ENCODE data around the gene SLF1. TPM values are rescaled to one million over a fixed set of nuclear protein-coding genes. Genes with fewer than 3 reads are reported as not detected.

SLF1 gene
- total and polyA plus RNA-seq, 2 donors (not counting 1 experiment from before 2014, with no cell fraction given): 3.5 to 15.2 TPM

DNA sequence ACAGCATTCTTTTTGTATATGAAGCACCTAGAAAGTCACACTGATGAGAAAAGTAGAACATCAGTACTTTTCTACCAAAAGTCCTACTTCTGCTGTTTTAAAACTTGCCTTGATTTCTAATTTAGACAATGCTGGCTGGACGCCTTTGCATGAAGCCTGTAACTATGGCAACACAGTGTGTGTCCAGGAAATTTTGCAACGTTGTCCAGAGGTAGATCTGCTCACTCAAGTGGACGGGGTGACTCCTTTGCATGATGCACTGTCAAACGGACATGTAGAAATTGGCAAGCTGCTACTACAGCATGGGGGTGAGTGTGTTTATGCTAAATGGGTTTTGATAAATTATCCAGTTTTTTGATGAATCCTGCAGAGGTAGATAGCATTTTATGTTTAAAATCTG, 73.5 kb downstream of the SLF1 start:
- H3K4me1 Mint-ChIP-seq: no peaks in the 10 kb centered on the region
- no peak overlapping the region for H3K4me3 Mint-ChIP-seq
- 95% methylated on average over 4 of the region's 4 CpGs for WGBS (ENCODE audit: insufficient coverage)
- no peaks in the 10 kb centered on the region for H3K27me3 ChIP-seq (replicated peaks in 1 of 4; ENCODE audit: control extremely low read depth in 1 of 4, control insufficient read depth in 3 of 4, insufficient read depth in 4 of 4, low read length in 3 of 4)
- no peak overlapping the region for H3K27ac Mint-ChIP-seq
- H3K4me3 ChIP-seq (ENCODE audit: control extremely low read depth in 1 of 5, extremely low read depth in 1 of 5, insufficient read depth in 1 of 5, low read depth in 2 of 5, low read length in 4 of 5): no peak overlapping the region
- intact Hi-C loops (cut with micrococcal nuclease): loop anchor here (2.0 to 5.0 kb wide), 2 partner anchors 75 to 167 kb away; partner anchors contain the start of genes KIAA0825 and SLF1
- ChIA-PET POLR2A (no interaction called here), CTCF (interaction anchor here (1.0 to 1.5 kb wide), 5 partner anchors 11 to 167 kb away, joined by 3 to 11 read pairs (median 4); no protein-coding TSS in a partner anchor)
- no peaks in the 10 kb centered on the region for H3K27me3 Mint-ChIP-seq
- H3K4me2 ChIP-seq (replicated peaks; ENCODE audit: low read depth, low read length, poor library complexity, severe bottlenecking): no peak overlapping the region
- TF ChIP-seq, protein P1, sequence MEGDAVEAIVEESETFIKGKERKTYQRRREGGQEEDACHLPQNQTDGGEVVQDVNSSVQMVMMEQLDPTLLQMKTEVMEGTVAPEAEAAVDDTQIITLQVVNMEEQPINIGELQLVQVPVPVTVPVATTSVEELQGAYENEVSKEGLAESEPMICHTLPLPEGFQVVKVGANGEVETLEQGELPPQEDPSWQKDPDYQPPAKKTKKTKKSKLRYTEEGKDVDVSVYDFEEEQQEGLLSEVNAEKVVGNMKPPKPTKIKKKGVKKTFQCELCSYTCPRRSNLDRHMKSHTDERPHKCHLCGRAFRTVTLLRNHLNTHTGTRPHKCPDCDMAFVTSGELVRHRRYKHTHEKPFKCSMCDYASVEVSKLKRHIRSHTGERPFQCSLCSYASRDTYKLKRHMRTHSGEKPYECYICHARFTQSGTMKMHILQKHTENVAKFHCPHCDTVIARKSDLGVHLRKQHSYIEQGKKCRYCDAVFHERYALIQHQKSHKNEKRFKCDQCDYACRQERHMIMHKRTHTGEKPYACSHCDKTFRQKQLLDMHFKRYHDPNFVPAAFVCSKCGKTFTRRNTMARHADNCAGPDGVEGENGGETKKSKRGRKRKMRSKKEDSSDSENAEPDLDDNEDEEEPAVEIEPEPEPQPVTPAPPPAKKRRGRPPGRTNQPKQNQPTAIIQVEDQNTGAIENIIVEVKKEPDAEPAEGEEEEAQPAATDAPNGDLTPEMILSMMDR (IDR thresholded peaks at IDR 0.05): no peak
- TF ChIP-seq EZH2 (IDR thresholded peaks at IDR 0.05; ENCODE audit: borderline replicate concordance, insufficient read depth, low read depth, low read length, poor library complexity, severe bottlenecking): no peak
- DNase-seq (no peak), ATAC-seq (ENCODE audit: low read depth) (no peak)
- H3K9ac ChIP-seq (ENCODE audit: low read length): no peak overlapping the region
- no peaks in the 10 kb centered on the region for H3K9me3 Mint-ChIP-seq (ENCODE audit: insufficient read depth)
- no peak overlapping the region for H3K27ac ChIP-seq (ENCODE audit: low read length in 2 of 2)
- H3K4me1 ChIP-seq (ENCODE audit: control insufficient read depth in 2 of 2, insufficient read depth in 2 of 2, low read length in 2 of 2): no peaks in the 10 kb centered on the region
- H3K36me3 ChIP-seq (replicated peaks in 1 of 2; ENCODE audit: control extremely low read depth in 1 of 2, control insufficient read depth in 1 of 2, extremely low read depth in 1 of 2, insufficient read depth in 2 of 2, low read length in 1 of 2): peaks cover 3 to 25% of the 10 kb centered on the region in 2 experiments
- no peak overlapping the region for H2AFZ ChIP-seq (ENCODE audit: insufficient read depth, low read depth, low read length, poor library complexity, severe bottlenecking)
- no peaks in the 10 kb centered on the region for H4K20me1 ChIP-seq (ENCODE audit: control insufficient read depth, insufficient read depth, low read length, poor library complexity, severe bottlenecking)
- H3K79me2 ChIP-seq (ENCODE audit: control insufficient read depth, insufficient read depth, low read length): no peaks in the 10 kb centered on the region
- no peaks in the 10 kb centered on the region for H3K9me3 ChIP-seq (ENCODE audit: control extremely low read depth in 1 of 3, control insufficient read depth in 2 of 3, insufficient read depth in 1 of 3, low read length in 2 of 3)

DNA sequence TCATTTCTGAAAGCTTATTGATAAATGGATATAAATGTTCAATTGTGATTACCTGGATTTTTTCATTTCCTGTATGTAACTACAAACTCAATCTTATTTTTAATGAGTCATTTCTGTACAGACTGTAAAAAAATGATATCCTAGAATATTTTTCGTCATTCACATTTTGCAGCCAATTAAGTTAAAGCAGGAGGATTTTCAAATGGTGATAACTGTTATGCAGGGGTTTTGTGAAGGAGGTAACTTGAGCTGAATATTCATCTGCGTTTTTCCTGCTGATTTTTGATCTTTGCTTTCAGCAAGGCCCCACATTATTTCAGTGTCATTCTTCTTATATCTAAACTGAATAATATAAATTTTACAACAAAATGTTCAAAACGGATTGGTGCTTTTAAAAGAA, 74.1 kb downstream of the SLF1 start:
- no peaks in the 10 kb centered on the region for H3K27me3 ChIP-seq (replicated peaks in 1 of 4; ENCODE audit: control extremely low read depth in 1 of 4, control insufficient read depth in 3 of 4, insufficient read depth in 4 of 4, low read length in 3 of 4)
- POLR2A ChIA-PET: no interaction called here
- H2AFZ ChIP-seq (ENCODE audit: insufficient read depth, low read depth, low read length, poor library complexity, severe bottlenecking): no peak overlapping the region
- ATAC-seq (ENCODE audit: low read depth) (no peak), DNase-seq (no peak)
- no peaks in the 10 kb centered on the region for H3K4me1 ChIP-seq (ENCODE audit: control insufficient read depth in 2 of 2, insufficient read depth in 2 of 2, low read length in 2 of 2)
- H3K79me2 ChIP-seq (ENCODE audit: control insufficient read depth, insufficient read depth, low read length): no peaks in the 10 kb centered on the region
- WGBS (ENCODE audit: insufficient coverage): no CpG with 5 or more reads among the region's 3 CpGs
- Mint-ChIP-seq H3K4me1 (no peaks in the 10 kb centered on the region), H3K27ac (no peak overlapping the region), H3K27me3 (no peaks in the 10 kb centered on the region), H3K9me3 (ENCODE audit: insufficient read depth) (no peaks in the 10 kb centered on the region), H3K4me3 (no peak overlapping the region)
- no peak overlapping the region for H3K9ac ChIP-seq (ENCODE audit: low read length)
- intact Hi-C loops (cut with micrococcal nuclease): loop anchor here (2.0 to 5.0 kb wide), 2 partner anchors 75 to 168 kb away; partner anchors contain the start of genes KIAA0825 and SLF1
- H3K36me3 ChIP-seq (replicated peaks in 1 of 2; ENCODE audit: control extremely low read depth in 1 of 2, control insufficient read depth in 1 of 2, extremely low read depth in 1 of 2, insufficient read depth in 2 of 2, low read length in 1 of 2): peaks cover 3 to 20% of the 10 kb centered on the region in 2 experiments
- H3K27ac ChIP-seq (ENCODE audit: low read length in 2 of 2): no peak overlapping the region
- H4K20me1 ChIP-seq (ENCODE audit: control insufficient read depth, insufficient read depth, low read length, poor library complexity, severe bottlenecking): no peaks in the 10 kb centered on the region
- no peaks in the 10 kb centered on the region for H3K9me3 ChIP-seq (ENCODE audit: control extremely low read depth in 1 of 3, control insufficient read depth in 2 of 3, insufficient read depth in 1 of 3, low read length in 2 of 3)
- H3K4me3 ChIP-seq (ENCODE audit: control extremely low read depth in 1 of 5, extremely low read depth in 1 of 5, insufficient read depth in 1 of 5, low read depth in 2 of 5, low read length in 4 of 5): no peak overlapping the region
- no peak overlapping the region for H3K4me2 ChIP-seq (replicated peaks; ENCODE audit: low read depth, low read length, poor library complexity, severe bottlenecking)
- CTCF ChIA-PET: interaction anchor here (0.8 to 1.5 kb wide), 5 partner anchors 10 to 168 kb away, joined by 3 to 11 read pairs (median 3); no protein-coding TSS in a partner anchor
- TF ChIP-seq EZH2 (IDR thresholded peaks at IDR 0.05; ENCODE audit: borderline replicate concordance, insufficient read depth, low read depth, low read length, poor library complexity, severe bottlenecking): no peak

All from B cell (primary cell).